ENCODE results near the gene MMP25. TPM values are rescaled to one million over a fixed set of nuclear protein-coding genes. Genes with fewer than 3 reads are reported as not detected.

MMP25 gene
- polyA plus RNA-seq, 1 donor (not counting 4 experiments of a cell fraction or from before 2014, with no cell fraction given) = 0.09 TPM

DNA sequence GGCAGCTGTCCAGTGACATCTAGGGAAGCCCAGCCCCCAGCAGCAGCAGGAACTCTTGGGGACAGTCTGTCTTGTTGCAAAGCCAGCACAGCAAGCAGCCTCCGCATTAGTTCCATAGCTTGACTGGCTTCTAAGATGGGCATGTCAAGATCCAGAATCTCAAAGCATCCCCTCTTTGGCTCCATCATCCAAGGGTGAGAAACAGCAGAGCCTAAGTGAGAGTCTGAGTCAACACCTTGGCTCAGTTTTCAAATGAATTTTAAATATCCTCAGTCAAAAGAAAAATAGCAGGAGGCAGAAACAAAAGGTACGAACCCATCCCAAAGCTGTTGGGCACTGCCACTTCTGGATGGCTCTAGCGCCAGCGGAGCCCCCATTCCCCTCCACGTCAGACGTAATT lies 31.4 kb upstream of the MMP25 start:
- no peak overlapping the region for H3K27ac ChIP-seq (ENCODE audit: control insufficient read depth, insufficient read depth, low read length)
- no peak overlapping the region for H3K4me2 ChIP-seq (ENCODE audit: control insufficient read depth, extremely low read depth, insufficient read depth, low read depth, low read length)
- no peaks in the 10 kb centered on the region for H3K79me2 ChIP-seq (ENCODE audit: control insufficient read depth, insufficient read depth, low read length)
- H3K9me1 ChIP-seq (ENCODE audit: control insufficient read depth, extremely low read depth, insufficient read depth, low read length) = no peaks in the 10 kb centered on the region
- TF ChIP-seq EZH2 (IDR thresholded peaks at IDR 0.05; ENCODE audit: low read length) = no peak
- TF ChIP-seq, protein P1, sequence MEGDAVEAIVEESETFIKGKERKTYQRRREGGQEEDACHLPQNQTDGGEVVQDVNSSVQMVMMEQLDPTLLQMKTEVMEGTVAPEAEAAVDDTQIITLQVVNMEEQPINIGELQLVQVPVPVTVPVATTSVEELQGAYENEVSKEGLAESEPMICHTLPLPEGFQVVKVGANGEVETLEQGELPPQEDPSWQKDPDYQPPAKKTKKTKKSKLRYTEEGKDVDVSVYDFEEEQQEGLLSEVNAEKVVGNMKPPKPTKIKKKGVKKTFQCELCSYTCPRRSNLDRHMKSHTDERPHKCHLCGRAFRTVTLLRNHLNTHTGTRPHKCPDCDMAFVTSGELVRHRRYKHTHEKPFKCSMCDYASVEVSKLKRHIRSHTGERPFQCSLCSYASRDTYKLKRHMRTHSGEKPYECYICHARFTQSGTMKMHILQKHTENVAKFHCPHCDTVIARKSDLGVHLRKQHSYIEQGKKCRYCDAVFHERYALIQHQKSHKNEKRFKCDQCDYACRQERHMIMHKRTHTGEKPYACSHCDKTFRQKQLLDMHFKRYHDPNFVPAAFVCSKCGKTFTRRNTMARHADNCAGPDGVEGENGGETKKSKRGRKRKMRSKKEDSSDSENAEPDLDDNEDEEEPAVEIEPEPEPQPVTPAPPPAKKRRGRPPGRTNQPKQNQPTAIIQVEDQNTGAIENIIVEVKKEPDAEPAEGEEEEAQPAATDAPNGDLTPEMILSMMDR (optimal IDR thresholded peaks at IDR 0.05 in 1 of 3, IDR thresholded peaks at IDR 0.05 in 1 of 3, conservative IDR thresholded peaks at IDR 0.05 in 1 of 3; ENCODE audit: extremely low read depth in 1 of 3, insufficient read depth in 2 of 3, low read length in 3 of 3) = no peak
- H3K9me3 ChIP-seq (ENCODE audit: control insufficient read depth, low read depth, low read length) = no peaks in the 10 kb centered on the region
- no peak overlapping the region for H2AFZ ChIP-seq (ENCODE audit: control insufficient read depth, low read length)
- H3K36me3 ChIP-seq (ENCODE audit: control insufficient read depth in 2 of 2, extremely low read depth in 1 of 2, insufficient read depth in 2 of 2, low read length in 2 of 2) = no peaks in the 10 kb centered on the region
- DNase-seq (ENCODE audit: low read depth, low spot score) (no peak), FAIRE-seq (no peak)
- peaks cover 15% of the 10 kb centered on the region for H3K4me1 ChIP-seq (ENCODE audit: control insufficient read depth, extremely low read depth, insufficient read depth, low read length)
- H4K20me1 ChIP-seq (ENCODE audit: control insufficient read depth, extremely low read depth, insufficient read depth, low read length) = no peaks in the 10 kb centered on the region
- H3K27me3 ChIP-seq (ENCODE audit: control insufficient read depth, extremely low read depth, insufficient read depth, low read length) = peaks cover 35% of the 10 kb centered on the region
- dilution Hi-C loops (cut with MboI; ENCODE audit: extremely low pct_ligation_motif_present, low sequenced_read_pairs) = no loop called here
- H3K9ac ChIP-seq (ENCODE audit: control insufficient read depth, extremely low read depth, insufficient read depth, low read length) = no peak overlapping the region
- H3K4me3 ChIP-seq (ENCODE audit: control insufficient read depth in 2 of 3, extremely low read depth in 1 of 3, insufficient read depth in 2 of 3, low read depth in 1 of 3, low read length in 3 of 3) = no peak overlapping the region

DNA sequence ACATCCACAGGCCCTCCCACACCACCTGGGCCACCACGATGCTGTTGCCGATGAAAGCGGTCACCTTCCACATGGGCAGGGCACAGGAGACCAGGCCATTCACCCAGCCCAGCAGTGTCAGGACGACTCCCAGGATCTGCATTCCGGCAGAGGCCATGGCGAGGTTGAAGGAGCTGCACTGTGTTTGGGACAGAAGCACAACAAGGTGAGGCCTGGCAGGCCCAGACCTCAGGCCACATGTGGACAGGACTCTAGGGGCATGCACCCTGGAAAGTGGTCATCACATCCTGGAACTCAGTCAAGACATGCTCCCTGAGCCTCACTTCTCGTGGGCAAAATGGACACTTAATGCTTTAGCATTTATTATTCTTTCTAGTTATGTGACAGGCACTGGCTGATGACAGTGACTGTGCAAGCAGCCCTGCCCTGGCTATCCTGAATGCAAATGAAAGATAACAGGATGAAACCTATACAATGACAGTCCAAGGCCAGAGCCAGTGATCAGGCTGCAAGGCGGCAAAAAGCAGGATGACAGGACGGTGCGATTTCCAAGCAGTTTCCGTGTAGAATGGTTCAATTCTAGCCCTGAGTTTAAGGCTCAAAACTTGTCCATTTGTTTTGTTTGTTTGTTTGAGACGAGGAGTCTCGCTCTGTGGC lies 30.4 kb upstream of the MMP25 start:
- Histone ChIP-seq H2AFZ (ENCODE audit: control insufficient read depth, low read length) (no peak overlapping the region), H3K4me1 (ENCODE audit: control insufficient read depth, extremely low read depth, insufficient read depth, low read length) (peaks cover 12% of the 10 kb centered on the region), H3K9me1 (ENCODE audit: control insufficient read depth, extremely low read depth, insufficient read depth, low read length) (no peaks in the 10 kb centered on the region), H3K36me3 (ENCODE audit: control insufficient read depth in 2 of 2, extremely low read depth in 1 of 2, insufficient read depth in 2 of 2, low read length in 2 of 2) (no peaks in the 10 kb centered on the region), H3K4me2 (ENCODE audit: control insufficient read depth, extremely low read depth, insufficient read depth, low read depth, low read length) (no peak overlapping the region), H3K79me2 (ENCODE audit: control insufficient read depth, insufficient read depth, low read length) (no peaks in the 10 kb centered on the region), H3K9me3 (ENCODE audit: control insufficient read depth, low read depth, low read length) (no peaks in the 10 kb centered on the region), H4K20me1 (ENCODE audit: control insufficient read depth, extremely low read depth, insufficient read depth, low read length) (no peaks in the 10 kb centered on the region), H3K4me3 (ENCODE audit: control insufficient read depth in 2 of 3, extremely low read depth in 1 of 3, insufficient read depth in 2 of 3, low read depth in 1 of 3, low read length in 3 of 3) (no peak overlapping the region), H3K27me3 (ENCODE audit: control insufficient read depth, extremely low read depth, insufficient read depth, low read length) (peaks cover 31% of the 10 kb centered on the region), H3K27ac (ENCODE audit: control insufficient read depth, insufficient read depth, low read length) (no peak overlapping the region), H3K9ac (ENCODE audit: control insufficient read depth, extremely low read depth, insufficient read depth, low read length) (no peak overlapping the region)
- no peak for TF ChIP-seq EZH2 (IDR thresholded peaks at IDR 0.05; ENCODE audit: low read length)
- TF ChIP-seq, protein P1 (optimal IDR thresholded peaks at IDR 0.05 in 1 of 3, IDR thresholded peaks at IDR 0.05 in 1 of 3, conservative IDR thresholded peaks at IDR 0.05 in 1 of 3; ENCODE audit: extremely low read depth in 1 of 3, insufficient read depth in 2 of 3, low read length in 3 of 3) = no peak
- no peak for FAIRE-seq
- DNase-seq (ENCODE audit: low read depth, low spot score) = no peak
- dilution Hi-C loops (cut with MboI; ENCODE audit: extremely low pct_ligation_motif_present, low sequenced_read_pairs) = no loop called here

All from keratinocyte (primary cell).